H1 (cell line): ENCODE results near the gene ZNF839. TPM values are rescaled to one million over a fixed set of nuclear protein-coding genes. Genes with fewer than 3 reads are reported as not detected.
A peak's percentile ranks its signal among the peaks of the same experiment; 100 is the strongest.

ENCODE experiments used
- ASH2L ChIP-seq: fragments of 200-600, 300-600 bp; sonication (generic); IDR thresholded peaks from one replicate; pipeline ENCODE4 v1.7.1; 2017; ENCODE audit warnings: low read length
- BCL11A ChIP-seq, 2 experiments: IDR thresholded peaks; one replicate each; pipeline ENCODE4 v1.6.1; 2011; ENCODE audit warnings: low read depth in 2 of 2, low read length in 2 of 2, mild to moderate bottlenecking in 2 of 2
- EZH2 ChIP-seq: fragments of 200-600 bp; sonication (generic); IDR thresholded peaks from 2 replicates; pipeline ENCODE4 v1.7.1; 2012; ENCODE audit warnings: low read depth, mild to moderate bottlenecking, moderate library complexity, low read length, inconsistent platforms; ENCODE audit not compliant: severe bottlenecking
- JUN ChIP-seq: IDR thresholded peaks from 2 replicates; pipeline ENCODE4 v1.6.1; 2011; ENCODE audit warnings: low read depth, mild to moderate bottlenecking, improper control_type of control experiment, low read length
- POLR2AphosphoS5 ChIP-seq: IDR thresholded peaks from 2 replicates; pipeline ENCODE4 v1.6.1; 2011; ENCODE audit warnings: low read depth, low read length
- RAD21 ChIP-seq, 2 experiments: IDR thresholded peaks in 1 of 2; conservative IDR thresholded peaks in 1 of 2; 2 replicates each; pipeline ENCODE4 v1.6.1; 2011; ENCODE audit warnings: low read depth in 2 of 2, low read length in 2 of 2, improper control_type of control experiment in 1 of 2, inconsistent platforms in 1 of 2, mild to moderate bottlenecking in 1 of 2, moderate library complexity in 1 of 2
- RBBP5 ChIP-seq: IDR thresholded peaks from 2 replicates; pipeline ENCODE4 v1.7.1; 2012; ENCODE audit warnings: low read depth, mild to moderate bottlenecking, inconsistent platforms, low read length, moderate library complexity, borderline replicate concordance
- SIN3A ChIP-seq, 2 experiments: IDR thresholded peaks in 1 of 2; conservative IDR thresholded peaks in 1 of 2; 2 replicates each; pipeline ENCODE4 v1.6.1; 2011 to 2012; ENCODE audit warnings: low read length in 2 of 2, improper control_type of control experiment in 1 of 2, low read depth in 1 of 2, mild to moderate bottlenecking in 1 of 2
- SP1 ChIP-seq: IDR thresholded peaks from 2 replicates; pipeline ENCODE4 v1.6.1; 2011; ENCODE audit warnings: low read depth, low read length
- TAF1 ChIP-seq: IDR thresholded peaks from 2 replicates; pipeline ENCODE4 v1.6.1; 2011; ENCODE audit warnings: mild to moderate bottlenecking, low read depth, low read length
- polyA plus RNA-seq, 7 experiments: library from polyadenylated mRNA; depleted of rRNA in 3 of 7; stranded (reverse) in 5 of 7; unstranded in 2 of 7; fragments of >200 nt in 5 of 7; fragments of 200-250 nt in 2 of 7; gene quantifications; 1 replicate in 5 of 7; 2 replicates in 1 of 7; 4 replicates in 1 of 7; pipeline versions ENCODE4 v1.2.1 to v1.2.3, GENCODE V29; 2011 to 2013; ENCODE audit warnings: missing spikeins in 2 of 7, mixed read lengths in 2 of 7
- total RNA-seq: library from RNA; stranded (reverse); fragmentation: NEBNext Ultra II Directional; extraction: Animal tissue kit (Norgen Biotek cat#: 25700); gene quantifications from 2 replicates; pipeline ENCODE4 v1.2.1, GENCODE V29; 2021

The ZNF839 gene
- total and polyA plus RNA-seq, 2 of the 8 experiments (the other 6 are each of a cell fraction or from before 2014, with no cell fraction given) = 8.1 to 9.4 TPM

DNA sequence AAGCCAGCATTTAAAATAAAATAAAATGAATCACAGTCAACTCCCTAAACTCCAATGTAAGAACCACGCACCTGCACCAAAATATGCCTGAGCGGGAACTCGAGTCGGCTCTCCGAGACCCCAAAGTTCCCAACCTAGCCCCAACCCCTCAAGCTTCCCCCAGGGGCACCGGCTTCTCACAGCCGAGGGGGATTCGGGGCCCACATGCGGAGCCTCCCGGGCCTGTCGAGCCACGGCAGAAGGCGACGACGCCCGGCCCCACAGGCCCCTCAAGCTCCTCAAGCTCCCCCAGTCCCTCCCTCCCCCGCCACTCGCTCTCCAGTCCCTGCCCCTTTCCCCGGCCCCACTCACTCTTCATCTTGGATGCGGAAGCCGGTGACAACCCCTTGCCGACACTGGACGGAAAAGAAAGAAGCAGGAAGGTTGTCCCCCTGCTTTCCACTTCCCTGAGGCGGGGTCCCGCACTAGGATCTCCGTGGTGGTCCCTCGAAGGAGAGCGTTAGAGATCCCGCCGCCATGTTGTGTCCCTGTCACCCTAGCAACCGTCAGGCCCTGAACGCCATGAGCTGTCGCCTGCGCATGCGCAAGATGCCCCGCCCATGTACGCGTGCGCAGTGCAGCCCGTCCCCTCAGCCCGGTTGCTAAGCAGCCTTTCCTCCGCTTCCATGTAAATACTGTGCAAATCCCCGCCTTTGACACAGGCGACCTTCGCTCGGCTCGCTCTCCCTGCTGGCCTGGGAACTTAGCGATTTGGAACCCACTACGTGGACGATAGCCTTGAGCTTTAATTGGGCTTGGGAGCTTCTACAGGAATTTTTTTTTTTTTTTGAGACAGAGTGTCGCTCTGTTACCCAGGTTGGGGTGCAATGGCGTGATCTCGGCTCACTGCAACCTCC is 14.7 kb upstream of the ZNF839 start, which contains the start of gene MOK (continued):
- TF ChIP-seq RBBP5 (peak; percentile 74; the same call in 1 of the 2 replicates), EZH2 (no peak), JUN (no peak; the same call in 1 of the 2 replicates), TAF1 (no peak), SIN3A (conservative IDR thresholded peaks at IDR 0.05 in 1 of 2, IDR thresholded peaks at IDR 0.05 in 1 of 2; ENCODE audit: low read depth in 1 of 2, low read length in 2 of 2) (peak; percentile 99), BCL11A (IDR thresholded peaks at IDR 0.05; ENCODE audit: low read depth in 2 of 2, low read length in 2 of 2) (no peak), ASH2L (peak; percentile 57), POLR2AphosphoS5 (0 out of 2 replicates have a peak, but pooled peaks have one; percentile 20), RAD21 (IDR thresholded peaks at IDR 0.05 in 1 of 2, conservative IDR thresholded peaks at IDR 0.05 in 1 of 2; ENCODE audit: low read depth in 2 of 2, low read length in 2 of 2) (0 out of 4 replicates have a peak, but pooled peaks of 1 of the 2 experiments have one; percentile 2), SP1 (0 out of 2 replicates have a peak, but pooled peaks have one; percentile 16)
